Activated naive CD4-positive, alpha-beta T cell treated with anti-CD3 and anti-CD28 coated beads, Interleukin-2, amount 50 U/mL, for 72 hours (primary cell): ENCODE measurements around the gene GDF11. TPM values are rescaled to one million over a fixed set of nuclear protein-coding genes. Genes with fewer than 3 reads are reported as not detected.

Source experiments
- ATAC-seq, 2 donors: fragments of 150-1000 bp; cut with Tn5 transposase; 2 replicates each; pipeline ENCODE4 v1.10.0; 2021; ENCODE audit warnings: mild to moderate bottlenecking in 2 of 2, moderate library complexity in 2 of 2
- DNase-seq, 2 donors: peaks; one replicate each; pipeline ENCODE4 v3.0.0; 2021 to 2022; ENCODE audit warnings: low spot score in 2 of 2
- H3K27ac Mint-ChIP-seq, 2 donors: one replicate each; pipeline ENCODE4 v1.8.0; 2022; ENCODE audit warnings: mild to moderate bottlenecking in 2 of 2, mixed read lengths in 2 of 2
- H3K36me3 Mint-ChIP-seq, 2 donors: one replicate each; pipeline ENCODE4 v1.8.0; 2022; ENCODE audit warnings: mixed read lengths in 2 of 2
- H3K9me3 Mint-ChIP-seq, 2 donors: one replicate each; pipeline ENCODE4 v1.8.0; 2022; ENCODE audit warnings: mixed read lengths in 2 of 2
- total RNA-seq, 2 donors: library from RNA; stranded (reverse); gene quantifications; one replicate each; pipeline ENCODE4 v1.2.3, GENCODE V29; 2022

Gene GDF11
- total RNA-seq, 2 donors from 2014 or later = 5.9 to 12.0 TPM

DNA sequence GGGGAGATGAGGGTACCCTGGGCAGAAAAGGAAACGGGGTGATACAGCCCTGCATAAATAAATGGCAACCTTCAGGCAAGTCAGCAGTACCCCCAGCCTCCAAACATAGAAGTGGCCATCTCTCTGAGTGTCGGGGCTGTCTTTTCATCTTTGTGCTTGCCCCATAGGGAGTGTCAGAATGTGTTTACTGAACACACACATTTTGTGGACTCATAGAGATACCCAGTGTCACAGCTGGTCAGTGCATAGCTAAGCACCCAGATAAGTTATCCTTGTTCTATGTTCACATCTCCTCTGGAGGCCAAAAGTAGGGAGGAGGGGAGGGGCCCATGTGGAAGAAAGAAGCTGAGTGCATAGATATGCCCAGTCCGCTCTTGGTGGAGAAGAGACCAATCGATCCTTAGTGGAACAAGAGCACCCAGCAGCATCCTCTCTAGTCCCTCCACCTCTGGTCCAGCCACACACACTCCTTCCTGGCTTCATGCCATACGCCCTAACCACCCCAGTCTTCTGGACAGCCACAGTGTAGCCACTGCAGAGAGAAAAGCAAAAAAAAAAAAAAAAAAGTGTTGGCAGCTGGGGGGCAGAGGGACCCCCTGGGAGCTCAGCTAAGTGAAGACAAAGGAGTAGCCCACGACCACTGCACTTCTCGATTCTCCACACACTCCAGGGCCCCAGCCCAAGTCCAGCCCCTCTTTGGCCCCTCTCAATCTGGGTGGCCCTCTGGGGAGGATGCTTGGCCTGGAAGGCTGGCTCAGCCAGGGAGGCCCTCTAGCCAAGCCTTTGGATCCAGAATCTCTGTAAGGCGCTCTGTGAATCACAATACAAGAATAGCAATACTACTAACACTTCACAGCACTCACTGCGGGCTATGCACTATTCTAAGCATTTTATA is 37.9 kb upstream of the GDF11 start:
- ATAC-seq = no peak
- Mint-ChIP-seq H3K36me3 (no peaks in the 10 kb centered on the region), H3K27ac (no peak overlapping the region), H3K9me3 (no peaks in the 10 kb centered on the region)
- DNase-seq = no peak

DNA sequence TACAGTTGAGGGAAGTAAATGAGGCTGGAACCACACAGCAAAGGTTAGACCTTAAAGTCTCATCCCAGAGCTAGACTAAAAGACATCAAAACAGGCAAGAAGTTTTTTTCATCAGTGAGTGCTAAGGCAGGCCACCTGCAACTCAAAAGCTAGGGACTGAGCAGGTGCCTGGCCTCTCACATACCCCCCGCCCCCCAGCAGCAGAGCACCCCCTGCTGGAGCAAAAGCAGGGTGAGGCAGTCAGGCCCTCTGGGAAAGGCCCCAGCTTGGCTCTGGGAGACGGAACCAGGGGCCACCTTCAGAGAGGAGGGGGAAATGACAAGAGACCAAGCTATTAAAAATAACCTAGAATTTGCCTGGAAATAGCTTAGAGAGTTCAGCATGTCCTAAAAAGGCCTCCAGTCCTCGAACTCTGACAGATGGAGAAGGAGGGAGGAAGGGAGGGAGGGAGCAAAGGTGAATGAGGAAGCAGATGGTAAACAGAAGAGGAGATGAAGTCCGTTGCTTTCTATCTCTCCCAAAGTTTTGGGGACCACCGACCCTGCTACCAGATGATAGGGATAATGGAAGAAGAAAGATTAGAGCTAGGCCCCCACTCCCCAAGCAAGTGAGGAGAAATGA is 37.0 kb upstream of the GDF11 start:
- peak in 1 of 2 donors; percentile 47 for ATAC-seq
- DNase-seq = no peak
- Mint-ChIP-seq H3K27ac (no peak overlapping the region), H3K36me3 (no peaks in the 10 kb centered on the region), H3K9me3 (no peaks in the 10 kb centered on the region)

DNA sequence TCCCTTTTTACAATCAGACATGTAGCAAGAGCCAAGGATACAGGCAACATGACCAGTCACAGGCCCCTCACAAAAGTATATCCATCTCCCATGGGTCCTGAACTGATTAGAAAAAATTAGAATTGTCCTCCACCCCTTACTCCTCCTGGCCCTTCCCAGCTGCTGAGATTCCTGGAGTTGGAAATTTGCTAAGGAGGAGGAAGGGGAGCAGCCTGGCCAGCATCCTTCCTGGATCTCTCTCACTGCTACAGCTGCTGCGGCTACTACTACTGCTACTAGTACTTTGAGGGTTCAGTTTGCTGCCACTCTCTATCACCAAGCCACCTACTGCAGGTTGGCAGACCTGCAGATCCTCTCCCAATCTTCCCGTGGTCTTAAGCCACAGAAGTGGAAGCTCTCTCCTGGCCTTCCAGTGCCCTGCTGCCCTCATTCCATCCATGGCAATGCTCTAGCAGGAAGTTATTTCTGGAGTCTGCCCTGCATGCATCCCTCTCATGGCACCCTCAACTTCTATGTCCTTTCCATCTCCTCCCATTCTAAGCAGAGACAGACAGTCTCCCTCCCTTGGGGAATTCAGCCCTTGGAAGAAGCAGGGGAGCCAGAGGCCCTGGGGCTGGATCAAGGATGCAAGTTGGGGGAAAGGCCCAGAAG is 36.2 kb upstream of the GDF11 start:
- DNase-seq = no peak
- no peak for ATAC-seq
- Mint-ChIP-seq H3K36me3 (no peaks in the 10 kb centered on the region), H3K27ac (no peak overlapping the region), H3K9me3 (no peaks in the 10 kb centered on the region)

DNA sequence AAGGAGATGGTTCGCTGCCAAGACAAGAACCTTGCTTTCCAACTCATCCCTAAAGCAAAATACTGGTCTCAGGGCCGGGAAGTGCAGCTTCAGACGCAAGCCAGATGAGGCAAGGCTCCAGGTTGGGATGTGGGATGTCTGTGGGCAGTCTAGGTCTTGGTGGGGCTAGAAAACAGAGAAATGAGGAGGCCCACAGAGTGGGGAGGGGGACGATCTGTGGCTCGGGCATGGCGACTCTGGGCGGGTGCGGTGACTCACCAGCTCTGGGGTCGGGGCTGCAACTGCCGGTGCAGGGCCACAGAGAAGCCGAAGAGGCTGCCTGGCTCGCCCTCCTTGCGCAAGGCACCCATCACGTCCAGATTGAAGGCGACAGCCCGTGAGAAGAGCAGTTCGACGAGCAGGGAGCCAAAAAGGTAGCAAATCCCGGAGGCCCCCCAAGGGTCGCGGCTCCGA is 35.7 kb upstream of the GDF11 start:
- H3K27ac Mint-ChIP-seq = no peak overlapping the region
- no peaks in the 10 kb centered on the region for H3K9me3 Mint-ChIP-seq
- H3K36me3 Mint-ChIP-seq = no peaks in the 10 kb centered on the region
- peak; percentile 29 to 45 for ATAC-seq
- no peak for DNase-seq

DNA sequence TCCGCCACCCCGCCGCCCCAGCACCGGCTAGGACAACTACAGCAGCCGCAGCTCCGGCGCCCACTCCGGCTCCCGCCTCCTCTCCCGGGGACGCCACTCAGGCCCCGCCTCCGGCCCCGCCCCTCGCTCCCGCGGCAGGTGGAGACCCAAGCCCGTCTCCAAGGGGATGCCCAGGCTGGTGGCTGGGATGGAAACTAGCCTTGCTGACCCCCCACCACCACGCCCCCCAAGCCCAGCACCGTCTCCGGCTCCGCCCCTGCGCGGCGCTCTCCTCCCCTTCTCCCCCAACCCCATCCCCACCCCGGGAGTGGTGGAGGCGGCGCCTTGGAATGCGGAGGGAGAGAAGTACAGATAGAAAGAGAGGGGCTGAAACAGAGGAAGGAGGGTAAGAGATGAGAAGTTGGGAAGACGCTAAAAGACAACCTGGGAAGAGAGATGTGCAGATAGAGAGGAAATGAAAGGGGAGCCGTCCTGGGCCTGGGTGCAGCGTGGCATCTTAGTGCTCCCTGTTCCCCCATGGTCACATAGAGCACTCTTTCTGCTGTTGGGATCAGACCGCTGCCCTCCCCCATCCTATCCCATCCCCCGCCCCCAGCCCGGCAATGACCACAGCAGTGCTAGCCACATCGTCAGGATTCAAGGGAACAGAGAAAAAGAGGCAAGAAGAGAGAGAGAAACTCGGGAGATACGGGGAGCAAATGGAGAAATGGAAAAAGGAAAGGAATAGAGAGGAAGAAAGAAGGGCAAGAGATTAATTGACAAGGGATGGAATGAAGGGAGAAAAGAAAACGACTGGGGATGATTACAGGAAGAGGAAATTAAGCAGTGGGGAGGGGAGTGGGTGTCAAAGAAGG is 34.9 kb upstream of the GDF11 start, which contains the start of gene ITGA7:
Gene ITGA7 (minus strand): TSS at position 64 of the 854 bp plus-strand sequence. CDS start 222 bp downstream, outside the sequence.
- peak within 1 kb of the TSS in 1 of 2 donors; percentile 70 for H3K27ac Mint-ChIP-seq
- no peaks in the 10 kb centered on the region for H3K36me3 Mint-ChIP-seq

DNA sequence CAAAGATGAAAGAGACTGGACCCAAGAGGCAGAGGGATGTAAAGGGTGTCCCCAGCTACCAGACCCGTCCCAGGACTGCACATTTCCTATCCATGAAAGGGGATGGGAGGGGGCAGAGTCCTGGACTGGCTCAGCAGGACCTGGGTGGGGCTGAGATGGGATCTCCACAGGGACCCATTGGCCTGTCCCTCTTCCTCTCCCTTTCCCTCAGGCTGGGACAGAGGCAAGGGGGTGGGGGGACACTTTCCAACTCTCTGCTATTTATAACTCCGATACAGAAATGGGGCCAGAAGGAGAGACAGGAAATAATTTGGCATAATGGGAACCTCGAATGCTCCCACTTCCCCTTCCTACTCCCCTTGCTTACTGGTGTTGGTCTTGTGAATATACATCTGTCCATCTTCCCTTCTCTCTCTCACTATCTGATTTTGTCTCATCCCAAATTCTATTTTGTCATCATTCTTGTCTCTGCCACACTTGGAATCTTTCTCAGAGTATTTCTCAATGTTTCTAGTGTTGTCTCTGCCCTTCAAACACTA is 34.2 kb upstream of the GDF11 start:
- DNase-seq = no peak
- no peaks in the 10 kb centered on the region for H3K36me3 Mint-ChIP-seq
- no peaks in the 10 kb centered on the region for H3K9me3 Mint-ChIP-seq
- no peak for ATAC-seq
- H3K27ac Mint-ChIP-seq = peak overlapping the region in 1 of 2 donors; percentile 70

More for the DNA sequence above, 34.9 kb upstream of the GDF11 start, which contains the start of gene ITGA7:
- peak in 1 of 2 donors; percentile 72 for DNase-seq
- peak; percentile 83 to 90 for ATAC-seq
- no peaks in the 10 kb centered on the region for H3K9me3 Mint-ChIP-seq

DNA sequence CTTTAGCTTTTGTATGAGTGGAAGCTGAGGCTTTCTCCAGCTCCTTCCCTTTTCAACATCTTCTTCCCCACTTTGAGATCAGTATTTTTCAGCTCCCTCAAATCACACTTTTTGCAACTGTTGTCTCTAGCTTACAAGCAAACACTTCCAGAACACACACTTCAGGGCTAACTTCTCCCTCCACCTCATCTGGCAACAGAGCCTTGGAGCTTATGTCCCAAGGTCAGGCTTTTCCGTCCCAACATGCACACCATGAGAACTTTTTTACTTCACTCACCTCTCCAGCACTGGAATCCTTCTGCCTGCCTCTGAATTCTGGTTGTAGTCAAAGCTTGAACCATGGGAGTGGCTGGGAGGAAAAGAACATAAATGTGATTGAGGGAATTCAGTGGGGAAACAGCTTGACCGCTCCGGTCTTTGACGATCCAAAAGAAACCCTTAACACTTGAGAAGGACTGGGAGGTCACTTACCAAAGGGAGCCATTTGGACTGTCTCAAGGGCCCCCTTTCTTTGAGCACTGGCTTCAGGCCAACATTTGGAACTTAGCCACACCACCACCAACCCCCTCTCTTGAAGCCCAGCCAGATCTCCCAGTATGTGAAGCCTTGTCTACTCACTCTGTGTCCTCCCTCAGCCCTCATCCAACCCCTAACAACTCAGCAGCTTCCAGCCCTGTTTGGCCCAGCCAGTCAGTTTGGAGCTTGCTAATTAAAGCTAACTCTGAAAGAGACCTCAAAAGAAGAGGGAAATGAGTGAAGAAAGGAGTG is 31.0 kb upstream of the GDF11 start:
- Mint-ChIP-seq H3K9me3 (no peaks in the 10 kb centered on the region), H3K36me3 (no peaks in the 10 kb centered on the region), H3K27ac (no peak overlapping the region)
- ATAC-seq = no peak
- no peak for DNase-seq

DNA sequence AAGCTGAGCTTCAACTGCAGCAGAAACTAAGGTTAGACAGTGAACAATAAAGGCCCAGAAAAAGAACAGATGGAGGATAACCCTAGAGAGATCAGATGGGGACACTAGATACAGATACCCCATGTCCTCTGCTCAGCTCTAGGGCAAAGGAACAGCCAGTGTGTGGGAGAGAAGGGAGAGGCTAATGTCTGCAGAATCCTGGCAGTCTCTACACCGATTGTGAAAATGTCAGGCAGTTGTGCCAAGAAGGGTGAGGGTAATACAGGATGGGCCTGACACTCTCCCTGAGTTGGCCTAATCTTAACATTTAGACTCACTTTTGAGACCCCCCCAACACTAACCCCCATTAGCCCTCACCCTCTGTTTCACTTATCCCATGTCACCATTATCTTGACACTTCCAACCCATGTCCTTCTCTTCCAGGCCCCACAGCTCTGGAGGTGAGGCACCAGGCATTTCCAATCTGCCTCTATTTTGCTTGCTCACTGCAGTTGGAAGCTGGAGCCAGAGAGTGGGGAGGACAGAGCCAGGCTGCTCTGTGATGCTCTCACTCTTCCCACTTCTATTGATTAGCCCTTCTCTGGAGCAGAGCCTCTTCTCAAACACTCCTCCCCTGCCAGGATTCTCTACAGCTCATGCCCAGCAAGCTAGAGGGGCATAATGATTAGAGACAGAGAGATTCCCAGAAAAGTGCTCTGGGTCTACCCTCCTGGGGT is 30.1 kb upstream of the GDF11 start:
- no peak for DNase-seq
- no peak for ATAC-seq
- Mint-ChIP-seq H3K27ac (no peak overlapping the region), H3K36me3 (no peaks in the 10 kb centered on the region), H3K9me3 (no peaks in the 10 kb centered on the region)

DNA sequence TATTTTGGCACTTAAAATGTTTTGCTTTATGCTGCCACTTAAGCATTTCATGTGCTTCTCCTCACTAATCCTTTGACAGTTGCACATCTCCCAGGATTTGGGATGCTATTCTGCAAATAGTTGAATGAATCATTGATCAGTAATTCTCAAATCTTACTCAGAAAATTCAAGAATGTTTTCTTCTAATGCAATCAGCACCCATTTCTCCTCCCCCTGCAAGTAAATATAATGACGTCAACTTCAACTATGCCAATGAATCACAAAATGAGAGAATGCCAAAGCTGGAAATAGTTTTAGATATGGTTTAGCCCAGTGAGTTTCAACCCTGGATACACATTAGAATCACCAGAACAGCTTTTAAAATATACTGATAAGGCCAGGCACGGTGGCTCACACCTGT is 29.2 kb upstream of the GDF11 start:
- no peak for DNase-seq
- ATAC-seq = no peak
- Mint-ChIP-seq H3K9me3 (no peaks in the 10 kb centered on the region), H3K27ac (no peak overlapping the region), H3K36me3 (no peaks in the 10 kb centered on the region)

DNA sequence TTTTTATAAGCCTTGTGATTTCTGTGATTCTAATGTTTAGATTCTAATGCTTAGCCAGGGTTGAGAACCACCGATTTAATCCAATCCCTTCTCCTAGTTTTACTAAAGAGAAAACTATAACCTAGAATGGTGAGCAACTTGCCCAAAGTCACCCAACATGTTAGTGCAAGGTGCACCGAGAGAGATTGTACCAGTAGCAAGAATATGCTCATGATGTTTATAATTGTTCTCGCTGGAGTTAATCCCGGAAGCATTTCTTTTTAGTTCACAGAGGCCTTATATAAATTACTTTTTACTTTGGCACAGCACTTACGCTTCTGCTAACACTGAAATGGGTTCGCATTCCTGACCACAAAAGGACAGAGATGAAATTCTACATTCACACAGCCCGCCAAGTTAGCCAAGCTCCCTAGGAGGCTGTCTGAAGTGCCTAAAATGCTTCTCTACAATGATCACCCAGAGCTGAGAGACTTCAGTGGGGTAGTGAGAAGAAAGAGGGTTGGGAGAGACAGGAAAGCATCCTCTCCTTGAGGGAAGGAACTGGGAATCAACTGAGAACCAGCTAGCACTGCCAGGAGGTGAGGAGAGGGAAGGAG is 27.7 kb upstream of the GDF11 start:
- Mint-ChIP-seq H3K9me3 (no peaks in the 10 kb centered on the region), H3K27ac (peak overlapping the region; percentile 92 to 99), H3K36me3 (no peaks in the 10 kb centered on the region)
- DNase-seq (no peak), ATAC-seq (no peak)

DNA sequence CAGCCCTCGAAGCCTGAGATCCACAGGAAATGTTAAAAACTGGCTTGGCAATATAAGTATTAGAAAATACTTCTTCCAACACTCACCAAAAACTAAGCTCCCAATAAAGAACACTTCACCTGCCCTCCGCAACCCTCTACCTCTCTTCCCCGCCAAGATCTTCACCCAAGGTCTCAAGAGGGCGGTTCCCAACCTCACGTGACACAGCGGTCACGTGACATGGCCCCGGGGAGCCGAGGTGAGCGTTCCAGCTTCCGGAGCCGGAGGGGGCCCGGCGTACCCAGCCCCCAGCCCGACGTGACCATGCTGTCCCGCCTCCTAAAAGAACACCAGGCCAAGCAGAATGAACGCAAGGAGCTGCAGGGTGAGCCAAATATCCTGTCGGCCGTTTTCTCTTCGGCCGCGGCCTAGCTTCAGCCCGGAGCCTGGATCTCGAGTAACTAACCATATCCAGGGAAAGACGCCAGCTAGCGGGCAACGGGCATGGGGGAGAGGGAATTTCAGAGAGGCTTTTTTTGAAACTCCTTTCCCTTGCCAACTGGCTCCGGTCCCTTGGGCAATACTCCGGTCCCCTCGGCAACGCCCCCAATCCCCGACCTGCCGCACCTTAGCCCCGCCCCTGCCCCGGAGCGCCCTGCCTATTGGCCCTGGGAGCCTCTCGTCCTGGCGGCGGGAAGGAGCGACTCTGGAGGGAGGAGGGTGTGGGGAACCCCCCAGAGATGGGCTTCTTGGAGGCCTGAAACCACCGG is 26.9 kb upstream of the GDF11 start, which contains the start of gene BLOC1S1:
Gene BLOC1S1 (plus strand): TSS at position 214 of the 749 bp plus-strand sequence. CDS start 6 bp downstream, at position 220.
- peak within 1 kb of the TSS; percentile 92 to 99 for H3K27ac Mint-ChIP-seq
- ATAC-seq (peak; percentile 80 to 96), DNase-seq (peak; percentile 90 to 96)
- H3K9me3 Mint-ChIP-seq = no peaks in the 10 kb centered on the region
- no peaks in the 10 kb centered on the region for H3K36me3 Mint-ChIP-seq

DNA sequence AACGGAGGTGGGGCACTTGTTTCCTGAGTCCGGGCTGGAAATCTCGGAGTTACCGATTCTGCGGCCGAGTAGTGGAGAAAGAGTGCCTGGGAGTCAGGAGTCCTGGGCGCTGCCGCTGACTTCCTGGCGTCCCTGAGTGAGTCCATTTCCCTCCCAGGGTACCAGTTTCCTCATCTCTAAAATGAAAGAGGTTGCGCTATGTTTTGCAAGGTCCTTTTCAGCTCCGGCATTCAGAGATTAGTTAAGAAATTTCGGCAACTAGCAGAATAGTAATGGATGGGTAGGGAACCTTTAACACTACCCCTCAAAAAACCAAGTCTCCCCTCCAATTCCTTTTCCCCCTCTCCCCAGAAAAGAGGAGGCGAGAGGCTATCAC is 26.4 kb upstream of the GDF11 start:
- ATAC-seq (no peak), DNase-seq (no peak)
- Mint-ChIP-seq H3K36me3 (no peaks in the 10 kb centered on the region), H3K9me3 (no peaks in the 10 kb centered on the region), H3K27ac (peak overlapping the region; percentile 92 to 99)

DNA sequence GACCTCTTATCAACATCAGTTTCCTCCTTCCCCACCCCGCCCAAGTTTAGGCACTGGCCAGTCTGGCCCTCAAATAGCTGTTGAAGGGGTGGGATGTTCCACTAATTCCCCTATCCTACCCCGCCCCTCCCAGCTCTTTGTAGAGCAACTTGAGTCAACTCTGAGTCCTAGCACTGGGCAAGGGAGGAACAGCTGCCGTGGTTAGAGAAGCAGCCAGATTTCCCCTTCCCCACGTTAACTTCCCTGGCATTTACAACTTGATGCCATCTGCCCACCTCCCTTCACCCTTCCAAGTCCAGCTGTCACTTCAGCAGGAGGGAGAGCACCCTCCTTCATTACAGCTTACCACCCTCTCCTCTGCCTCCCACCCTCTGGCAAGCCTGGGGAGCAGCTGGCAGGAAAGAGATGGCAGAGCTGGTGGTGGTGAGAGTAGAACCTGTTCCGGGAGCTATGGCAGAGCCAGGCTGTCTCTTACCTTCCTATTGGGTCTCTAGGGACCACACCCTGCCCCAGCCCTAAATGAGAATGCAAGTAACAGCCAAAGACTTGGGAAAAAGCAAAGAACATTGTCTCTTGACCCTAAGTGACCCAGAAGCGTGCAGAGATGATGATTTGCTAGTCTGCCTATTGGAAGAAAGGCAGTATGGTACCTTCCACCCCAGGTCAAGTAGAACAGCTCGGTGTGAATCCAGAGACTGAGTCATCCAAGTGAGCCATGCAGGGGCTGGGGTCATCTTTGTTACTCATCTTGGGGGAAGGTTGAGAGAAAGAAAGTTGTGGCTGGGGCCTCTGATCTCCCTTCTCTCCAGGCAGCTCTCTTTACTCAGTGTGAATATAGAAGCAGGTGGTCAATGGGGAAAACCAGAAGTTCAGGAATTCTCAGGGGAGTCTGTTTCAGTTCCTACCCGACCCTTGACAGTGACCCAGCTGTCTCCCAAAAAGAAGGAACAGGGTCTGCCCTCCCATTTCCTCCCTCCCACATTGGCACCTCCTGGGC is 25.6 kb upstream of the GDF11 start:
- Mint-ChIP-seq H3K27ac (peak overlapping the region; percentile 92 to 99), H3K36me3 (no peaks in the 10 kb centered on the region), H3K9me3 (no peaks in the 10 kb centered on the region)
- DNase-seq (peak in 1 of 2 donors; percentile 71), ATAC-seq (peak; percentile 51 to 81)
